OCI-LY3 (cell line): ENCODE data around the gene ADGRL1.
"Not testable (repeated sequence)": the region's sequence is repeated elsewhere in the genome, so short reads cannot be mapped to it uniquely, and the experiment has no call there.

ENCODE experiments used
- H2AFZ ChIP-seq: fragments of 200-600, 300-600 bp; shearing (Covaris generic); 2 replicates; pipeline ENCODE4 v1.6.0; 2014; ENCODE audit warnings: antibody characterized with exemption, low read depth, low read length
- H3K27ac ChIP-seq: fragments of 200-600, 300-600 bp; sonication (generic); 2 replicates; pipeline ENCODE4 v1.5.1; 2014; ENCODE audit warnings: mild to moderate bottlenecking, low read length, moderate library complexity, mixed read lengths
- H3K27me3 ChIP-seq: fragments of 200-600, 300-600 bp; sonication (generic); 2 replicates; pipeline ENCODE4 v1.6.1; 2014; ENCODE audit warnings: low read depth, low read length, mixed read lengths
- H3K36me3 ChIP-seq: fragments of 200-600, 300-600 bp; sonication (generic); replicated peaks from 2 replicates; pipeline ENCODE3; 2014; ENCODE audit warnings: low read depth, low read length, mixed read lengths
- H3K4me1 ChIP-seq: fragments of 300-600, 200-600 bp; sonication (generic); 2 replicates; pipeline ENCODE4 v1.6.1; 2014; ENCODE audit warnings: low read length, mixed read lengths
- H3K4me2 ChIP-seq: fragments of 200-600, 300-600 bp; sonication (generic); 2 replicates; pipeline ENCODE4 v1.6.1; 2014; ENCODE audit warnings: low read length, mixed read lengths
- H3K4me3 ChIP-seq: fragments of 300-600, 200-600 bp; sonication (generic); 2 replicates; pipeline ENCODE4 v1.5.1; 2014; ENCODE audit warnings: antibody characterized with exemption, mild to moderate bottlenecking, low read length, moderate library complexity
- H3K79me2 ChIP-seq: fragments of 300-600, 200-600 bp; shearing (Covaris generic); 2 replicates; pipeline ENCODE4 v1.6.1; 2014; ENCODE audit warnings: mild to moderate bottlenecking, low read length, mixed read lengths
- H3K9ac ChIP-seq: fragments of 300-600, 200-600 bp; shearing (Covaris generic); 2 replicates; pipeline ENCODE4 v1.6.0; 2014; ENCODE audit warnings: mild to moderate bottlenecking, low read length, moderate library complexity
- H3K9me3 ChIP-seq: fragments of 200-600, 300-600 bp; shearing (Covaris generic); 2 replicates; pipeline ENCODE4 v1.6.1; 2014; ENCODE audit warnings: low read length, mixed read lengths; ENCODE audit not compliant: insufficient read depth
- H4K20me1 ChIP-seq: fragments of 200-600, 300-600 bp; sonication (generic); 2 replicates; pipeline ENCODE4 v1.6.1; 2016; ENCODE audit warnings: low read length, mixed read lengths; ENCODE audit not compliant: insufficient read depth
- CTCF ChIP-seq: fragments of 200-600, 300-600 bp; sonication (generic); IDR thresholded peaks from 2 replicates; pipeline ENCODE4 v1.5.1; 2014; ENCODE audit warnings: antibody characterized with exemption, low read length, low read depth
- EZH2phosphoT487 ChIP-seq: fragments of 200-600 bp; shearing (Covaris generic); IDR thresholded peaks from 2 replicates; pipeline ENCODE4 v1.6.1; 2018; ENCODE audit warnings: antibody characterized with exemption, mixed run types, low read depth

Gene ADGRL1

DNA sequence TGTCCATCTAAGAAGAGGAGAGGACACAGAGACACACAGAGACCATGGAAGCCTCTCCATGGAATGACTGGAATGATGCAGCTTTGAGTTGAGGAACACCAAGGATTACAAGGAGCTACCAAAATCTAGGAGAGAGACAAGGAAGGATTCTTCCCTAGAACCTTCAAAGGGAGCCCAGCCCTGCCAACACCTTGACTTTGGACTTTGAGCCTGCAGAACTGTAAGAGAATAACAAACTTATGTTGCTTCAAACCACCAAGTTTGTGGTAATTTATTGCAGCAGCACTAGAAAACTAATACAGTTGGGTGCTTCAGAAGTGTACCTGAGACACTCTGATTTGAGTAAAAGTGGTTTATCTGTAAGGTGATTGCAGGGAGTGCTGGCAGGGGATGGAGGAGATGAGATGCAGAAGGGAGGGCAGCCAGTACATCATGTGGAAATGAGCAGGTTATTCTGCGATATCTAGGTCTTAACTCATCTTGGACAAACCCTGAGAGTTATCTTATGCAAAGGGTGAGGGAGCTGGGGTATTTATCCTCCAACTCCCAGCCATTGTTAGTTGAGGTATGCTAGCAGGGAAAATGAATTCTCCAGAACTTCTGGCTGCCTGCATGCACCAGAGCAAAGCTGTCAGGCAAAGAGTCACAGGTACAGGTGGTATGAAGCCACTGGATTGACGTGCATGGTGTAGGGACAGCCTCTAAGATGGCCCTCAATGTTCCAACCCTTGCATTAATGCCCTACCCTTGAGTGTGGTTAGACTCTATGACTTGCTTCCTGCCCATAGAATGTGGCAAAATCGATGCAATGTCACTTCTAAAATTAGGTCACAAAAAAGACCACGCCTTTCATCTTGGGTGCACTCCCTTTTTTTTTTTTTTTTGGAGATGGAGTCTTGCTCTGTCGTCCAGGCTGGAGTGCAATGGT, 31.3 kb upstream of the ADGRL1 start:
- Histone ChIP-seq H3K9ac (no peak overlapping the region), H3K36me3 (no peaks in the 10 kb centered on the region), H3K4me3 (no peak overlapping the region), H3K79me2 (no peaks in the 10 kb centered on the region), H4K20me1 (no peaks in the 10 kb centered on the region), H2AFZ (no peak overlapping the region), H3K4me1 (no peaks in the 10 kb centered on the region), H3K27me3 (0 out of 2 replicates have a peak, but pooled peaks cover 4% of the 10 kb centered on the region), H3K9me3 (no peaks in the 10 kb centered on the region), H3K4me2 (no peak overlapping the region), H3K27ac (no peak overlapping the region)
- TF ChIP-seq EZH2phosphoT487 (no peak), CTCF (no peak)

DNA sequence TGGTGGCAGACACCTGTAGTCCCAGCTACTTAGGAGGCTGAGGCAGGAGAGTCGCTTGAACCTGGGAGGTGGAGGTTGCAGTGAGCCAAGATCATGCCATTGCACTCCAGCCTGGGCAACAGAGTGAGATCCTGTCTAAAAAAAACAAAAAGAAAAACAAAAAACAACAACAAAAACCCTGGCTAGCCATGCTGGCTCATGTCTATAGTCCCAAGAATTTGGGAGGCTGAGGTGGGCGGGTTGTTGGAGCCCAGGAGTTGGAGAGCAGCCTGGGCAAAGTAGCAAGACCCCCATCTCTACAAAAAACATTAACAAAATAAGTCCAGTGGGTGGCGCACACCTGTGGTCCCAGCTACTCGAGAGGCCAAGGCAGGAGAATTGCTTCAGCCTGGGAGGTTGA, 27.0 kb upstream of the ADGRL1 start:
- H4K20me1 ChIP-seq, H3K4me2 ChIP-seq, H3K9me3 ChIP-seq, H2AFZ ChIP-seq, H3K79me2 ChIP-seq, H3K4me1 ChIP-seq, H3K9ac ChIP-seq, H3K27ac ChIP-seq, H3K4me3 ChIP-seq, H3K36me3 ChIP-seq, H3K27me3 ChIP-seq: not testable (repeated sequence)

DNA sequence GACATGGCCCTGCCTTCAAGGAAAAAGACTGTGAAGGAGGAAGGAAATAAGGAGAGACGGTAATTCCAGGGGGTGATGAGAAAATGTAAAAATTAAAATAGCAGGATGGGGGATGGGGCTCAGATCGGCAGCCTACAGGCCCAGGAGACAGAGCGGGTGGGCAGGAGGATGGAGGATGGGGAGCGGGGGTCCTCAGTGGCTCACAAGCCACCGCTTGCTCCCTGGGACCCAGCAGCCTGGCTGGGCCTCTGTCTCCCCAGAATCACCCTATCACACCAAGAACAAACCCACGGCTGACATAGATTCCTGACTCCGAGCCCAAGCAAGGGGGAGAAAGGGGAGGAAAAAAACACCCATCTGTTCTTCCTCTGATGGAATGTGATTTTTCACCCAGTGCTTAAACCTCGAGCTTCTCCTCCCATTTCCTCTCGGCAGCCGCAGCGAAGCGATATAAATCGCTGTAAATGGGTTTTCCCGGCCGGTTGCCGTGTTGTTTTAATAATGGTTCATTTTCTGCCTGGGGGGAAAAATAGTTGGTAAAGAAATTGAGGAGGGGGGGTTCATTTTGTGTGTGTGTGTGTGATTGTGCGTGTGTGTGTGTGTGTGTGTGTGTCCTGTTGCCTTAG, 22.6 kb upstream of the ADGRL1 start:
- not testable (repeated sequence) for H3K9me3 ChIP-seq, H3K36me3 ChIP-seq, H3K4me3 ChIP-seq, H2AFZ ChIP-seq, H3K79me2 ChIP-seq, H3K27me3 ChIP-seq, H3K27ac ChIP-seq, H4K20me1 ChIP-seq, H3K4me1 ChIP-seq, H3K4me2 ChIP-seq, H3K9ac ChIP-seq

- not testable (repeated sequence) for H4K20me1 ChIP-seq, H3K27me3 ChIP-seq, H3K4me2 ChIP-seq, H2AFZ ChIP-seq, H3K36me3 ChIP-seq, H3K9me3 ChIP-seq, H3K9ac ChIP-seq, H3K79me2 ChIP-seq, H3K4me3 ChIP-seq, H3K27ac ChIP-seq, H3K4me1 ChIP-seq
Observed at GRCh38 chr19:14226498-14226897, 20.5 kb upstream of the ADGRL1 start.

DNA sequence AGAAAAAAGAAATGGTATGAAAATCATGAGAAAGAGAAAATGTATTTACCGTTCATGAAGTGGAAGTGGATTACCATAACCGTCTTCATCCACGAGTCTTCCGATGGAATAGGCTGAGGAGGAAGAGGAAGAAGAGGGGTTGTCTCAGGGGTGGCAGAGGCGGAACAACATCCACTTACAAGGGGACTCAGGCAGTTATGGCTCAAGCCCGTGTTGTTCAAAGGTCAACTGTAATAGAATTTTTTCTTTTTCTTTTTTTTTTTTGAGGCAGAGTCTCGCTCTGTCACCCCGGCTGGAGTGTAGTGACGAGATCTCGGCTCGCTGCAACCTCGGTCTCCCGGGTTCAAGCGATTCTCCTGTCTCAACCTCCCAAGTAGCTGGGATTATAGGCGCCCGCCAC, 16.9 kb upstream of the ADGRL1 start:
- H3K4me1 ChIP-seq = no peaks in the 10 kb centered on the region
- no peaks in the 10 kb centered on the region for H3K27me3 ChIP-seq
- no peaks in the 10 kb centered on the region for H4K20me1 ChIP-seq
- no peaks in the 10 kb centered on the region for H3K79me2 ChIP-seq
- no peaks in the 10 kb centered on the region for H3K36me3 ChIP-seq
- no peak overlapping the region for H3K9ac ChIP-seq
- H3K9me3 ChIP-seq = no peaks in the 10 kb centered on the region
- H3K4me3 ChIP-seq = no peak overlapping the region
- TF ChIP-seq CTCF = no peak
- no peak for TF ChIP-seq EZH2phosphoT487
- no peak overlapping the region for H2AFZ ChIP-seq
- H3K27ac ChIP-seq = no peak overlapping the region
- no peak overlapping the region for H3K4me2 ChIP-seq
